Ovary (tissue), 3 donors: ENCODE results near the gene C1QTNF1.

Source experiments
- CTCF ChIP-seq, 3 donors: fragments of 450-650 bp in 2 of 3; fragments of 200-600 bp in 1 of 3; IDR thresholded peaks; one replicate each; pipeline versions ENCODE4 v1.5.1 to v1.8.0; 2016 to 2022; ENCODE audit warnings: antibody characterized with exemption in 3 of 3, mild to moderate bottlenecking in 1 of 3
- EP300 ChIP-seq: sonication (generic); formaldehyde crosslinking; IDR thresholded peaks from one replicate; pipeline ENCODE4 v1.6.1; 2017; ENCODE audit warnings: antibody characterized with exemption
- POLR2A ChIP-seq: fragments of 450-650 bp; IDR thresholded peaks from one replicate; pipeline ENCODE4 v1.6.1; 2017; ENCODE audit warnings: antibody characterized with exemption, mild to moderate bottlenecking, moderate library complexity
- donor health status: DM: no; HTN: no; CAD: no.

DNA sequence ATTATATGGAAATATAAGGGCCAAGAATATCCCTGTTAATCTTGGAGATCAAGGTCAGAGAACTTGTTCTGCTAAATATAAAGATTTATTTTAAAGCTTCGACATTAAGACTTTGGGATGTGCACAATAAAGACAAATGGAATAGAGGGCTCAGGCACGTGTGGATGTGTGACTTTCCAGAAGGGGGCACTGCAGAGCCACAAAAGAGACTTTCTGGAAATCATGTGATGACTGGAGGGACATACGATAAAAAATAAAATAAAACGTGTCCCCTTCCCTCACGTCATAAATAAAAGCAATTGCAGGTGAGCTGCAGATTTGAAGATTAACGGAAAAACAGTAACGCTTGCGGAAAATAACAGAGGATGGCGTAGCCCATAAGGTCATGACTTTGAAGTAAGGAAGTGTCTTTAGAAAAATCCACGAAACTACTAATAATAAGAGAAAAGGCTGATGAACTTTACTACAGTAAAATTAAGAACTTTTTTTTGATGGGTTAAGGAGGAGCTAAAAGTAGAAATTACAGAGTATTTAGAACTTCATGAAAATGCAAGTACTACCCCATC is 41.2 kb downstream of the C1QTNF1 start:
- TF ChIP-seq CTCF (IDR thresholded peaks at IDR 0.05): no peak
- TF ChIP-seq POLR2A: no peak
- TF ChIP-seq EP300: no peak
